Neural crest cell (in vitro differentiated cells): ENCODE data around the gene ANKRD10. TPM values are rescaled to one million over a fixed set of nuclear protein-coding genes. Genes with fewer than 3 reads are reported as not detected.

ENCODE experiments used
- DNase-seq: peaks from one replicate; pipeline ENCODE4 v3.0.0; 2021; ENCODE audit warnings: low read depth, mixed read lengths, low spot score
- H3K27ac Mint-ChIP-seq: one replicate; pipeline ENCODE4 v1.8.0; 2021; ENCODE audit warnings: mild to moderate bottlenecking, mixed read lengths; ENCODE audit not compliant: unreplicated experiment
- H3K27me3 Mint-ChIP-seq: 2 replicates; pipeline ENCODE4 v1.8.0; 2021; ENCODE audit warnings: low read depth, mild to moderate bottlenecking, mixed read lengths
- H3K36me3 Mint-ChIP-seq: 2 replicates; pipeline ENCODE4 v1.8.0; 2021; ENCODE audit warnings: low read depth, mild to moderate bottlenecking, mixed read lengths
- H3K4me1 Mint-ChIP-seq: 2 replicates; pipeline ENCODE4 v1.8.0; 2021; ENCODE audit warnings: mixed read lengths
- H3K4me3 Mint-ChIP-seq: one replicate; pipeline ENCODE4 v1.8.0; 2021; ENCODE audit warnings: mild to moderate bottlenecking, mixed read lengths
- H3K9me3 Mint-ChIP-seq: 2 replicates; pipeline ENCODE4 v1.8.0; 2021; ENCODE audit warnings: mixed read lengths
- CTCF ChIP-seq: fragments of 200-600 bp; sonication (generic); conservative IDR thresholded peaks from 2 replicates; pipeline ENCODE4 v1.5.0; 2021; ENCODE audit warnings: antibody characterized with exemption, mild to moderate bottlenecking
- total RNA-seq: library from RNA; stranded (reverse); gene quantifications from 2 replicates; pipeline ENCODE4 v1.2.1, GENCODE V29; 2021

Gene ANKRD10
- total RNA-seq, 1 donor from 2014 or later = 204 TPM

DNA sequence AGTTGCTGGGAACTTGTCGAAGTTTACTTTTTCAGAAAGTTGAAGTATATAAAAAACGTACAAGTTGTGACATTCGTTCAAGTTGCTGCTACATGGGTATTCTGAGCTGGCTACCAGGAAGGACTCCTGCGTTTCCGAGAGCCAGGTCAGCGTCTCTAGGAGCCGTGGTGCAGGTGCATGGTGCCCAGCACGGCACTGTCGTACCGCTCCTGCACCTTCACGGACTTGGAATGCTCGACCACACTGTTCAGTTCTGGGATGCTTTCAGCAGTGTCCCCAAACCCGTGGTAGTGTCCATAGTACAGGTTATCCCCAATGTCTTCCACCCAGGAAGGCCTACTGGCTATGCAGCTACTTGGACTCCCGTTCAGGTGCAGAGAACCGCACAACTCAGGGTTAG, 35.4 kb downstream of the ANKRD10 start:
- no peak for TF ChIP-seq CTCF
- H3K27ac Mint-ChIP-seq = no peak overlapping the region
- DNase-seq = no peak
- no peaks in the 10 kb centered on the region for H3K36me3 Mint-ChIP-seq
- H3K9me3 Mint-ChIP-seq = no peaks in the 10 kb centered on the region
- H3K4me1 Mint-ChIP-seq = peaks cover 14% of the 10 kb centered on the region
- H3K27me3 Mint-ChIP-seq = peaks cover 3% of the 10 kb centered on the region
- H3K4me3 Mint-ChIP-seq = no peak overlapping the region

- no peak for TF ChIP-seq CTCF
- DNase-seq = no peak
- no peak overlapping the region for H3K27ac Mint-ChIP-seq
- peaks cover 9% of the 10 kb centered on the region for H3K4me1 Mint-ChIP-seq
- no peaks in the 10 kb centered on the region for H3K9me3 Mint-ChIP-seq
- H3K36me3 Mint-ChIP-seq = no peaks in the 10 kb centered on the region
- peaks cover 3% of the 10 kb centered on the region for H3K27me3 Mint-ChIP-seq
- peak overlapping the region; percentile 37 for H3K4me3 Mint-ChIP-seq
Observed at GRCh38 chr13:110877737-110878258, 37.1 kb downstream of the ANKRD10 start.

DNA sequence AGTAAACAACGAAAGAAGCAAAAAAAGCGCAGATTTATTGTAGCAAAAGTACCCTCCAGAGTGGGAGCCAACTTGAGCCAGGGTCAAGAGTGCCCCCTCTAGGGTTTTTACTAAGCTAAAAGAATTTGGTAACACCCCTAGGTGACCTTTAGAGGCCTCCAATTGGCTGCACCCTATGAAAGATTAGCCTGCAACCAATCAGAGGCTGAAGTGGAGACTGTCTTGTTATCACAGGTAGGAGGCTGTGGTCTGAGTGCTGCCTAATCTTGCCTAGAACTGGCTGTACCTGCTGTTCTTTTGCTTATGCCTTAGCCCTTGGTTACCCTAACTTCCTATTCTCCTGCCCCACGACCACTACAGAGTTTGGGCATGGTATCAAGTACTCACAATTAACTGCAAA, 38.3 kb downstream of the ANKRD10 start:
- Mint-ChIP-seq H3K36me3 (no peaks in the 10 kb centered on the region), H3K27ac (no peak overlapping the region), H3K27me3 (peaks cover 3% of the 10 kb centered on the region), H3K9me3 (no peaks in the 10 kb centered on the region), H3K4me1 (peaks cover 12% of the 10 kb centered on the region), H3K4me3 (no peak overlapping the region)
- no peak for TF ChIP-seq CTCF
- no peak for DNase-seq

DNA sequence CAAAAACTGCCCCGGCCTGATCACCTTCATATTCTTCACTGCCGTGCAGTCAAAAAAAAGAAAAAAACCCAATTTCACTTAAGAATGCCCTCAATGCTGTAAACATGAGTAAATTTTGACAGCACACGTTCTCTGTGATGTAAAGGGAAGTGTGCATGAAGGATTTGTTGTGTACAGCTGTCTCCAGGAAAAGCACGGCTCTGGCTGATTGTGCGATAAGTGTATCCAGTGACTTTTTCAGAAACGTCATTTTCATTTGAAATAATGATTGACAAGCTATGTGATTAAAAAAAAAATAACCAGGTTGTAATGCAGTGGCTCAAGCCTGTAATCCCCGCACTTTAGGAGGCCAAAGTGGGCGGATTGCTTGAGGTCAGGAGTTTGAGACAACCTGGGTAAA, 39.6 kb downstream of the ANKRD10 start:
- no peak for TF ChIP-seq CTCF
- Mint-ChIP-seq H3K36me3 (no peaks in the 10 kb centered on the region), H3K4me3 (peak overlapping the region; percentile 84), H3K27ac (no peak overlapping the region), H3K9me3 (no peaks in the 10 kb centered on the region), H3K4me1 (peaks cover 26% of the 10 kb centered on the region), H3K27me3 (peaks cover 3% of the 10 kb centered on the region)
- DNase-seq = no peak

GRCh38 chr13:110874508-110874960, 40.3 kb downstream of the ANKRD10 start:
- H3K9me3 Mint-ChIP-seq = no peaks in the 10 kb centered on the region
- peaks cover 30% of the 10 kb centered on the region for H3K4me1 Mint-ChIP-seq
- H3K27me3 Mint-ChIP-seq = peaks cover 3% of the 10 kb centered on the region
- H3K4me3 Mint-ChIP-seq = peak overlapping the region; percentile 84
- TF ChIP-seq CTCF = no peak
- no peaks in the 10 kb centered on the region for H3K36me3 Mint-ChIP-seq
- H3K27ac Mint-ChIP-seq = peak overlapping the region; percentile 57
- peak; percentile 77 for DNase-seq
